H1 (cell line): ENCODE measurements around the gene PHLDA3. TPM values are rescaled to one million over a fixed set of nuclear protein-coding genes. Genes with fewer than 3 reads are reported as not detected.
A peak's percentile ranks its signal among the peaks of the same experiment; 100 is the strongest.

ENCODE experiments used
- CTCF ChIA-PET: fragments of 300-600 bp; sonication (Branson Sonifier 250); formaldehyde crosslinking; loops from one replicate; lab custom pipeline; 2021; ENCODE audit not compliant: partially characterized antibody; lab: Charles Lee
- POLR2A ChIA-PET: fragments of 300-600 bp; sonication (Branson Sonifier 250); formaldehyde crosslinking; loops from one replicate; lab custom pipeline; 2021; ENCODE audit warnings: inconsistent platforms; ENCODE audit not compliant: partially characterized antibody; lab: Charles Lee
- DNase-seq, 2 experiments: peaks; one replicate each; pipeline versions ENCODE4 v3.0.0 to v3.0.0-alpha.2; 2010 to 2022; ENCODE audit warnings: low spot score in 2 of 2, low read depth in 1 of 2, mixed read lengths in 1 of 2
- FAIRE-seq: peaks from 2 replicates; lab custom pipeline; 2011; peaks lifted over from hg19 to GRCh38; lab: Jason Lieb, UNC
- H2AFZ ChIP-seq: 2 replicates; pipeline ENCODE4 v1.8.1; 2012; ENCODE audit warnings: low read length, inconsistent platforms
- H2AK5ac ChIP-seq: 2 replicates; pipeline ENCODE4 v1.6.1; 2013; ENCODE audit warnings: low read depth, low read length
- H2BK120ac ChIP-seq: replicated peaks from 2 replicates; pipeline ENCODE3; 2013; ENCODE audit warnings: low read depth, low read length, inconsistent platforms
- H2BK12ac ChIP-seq: 2 replicates; pipeline ENCODE4 v1.6.1; 2013; ENCODE audit warnings: low read depth, low read length
- H2BK15ac ChIP-seq: 2 replicates; pipeline ENCODE4 v1.6.1; 2013; ENCODE audit warnings: low read length
- H2BK20ac ChIP-seq: 2 replicates; pipeline ENCODE4 v1.6.1; 2013; ENCODE audit warnings: low read length
- H2BK5ac ChIP-seq: 2 replicates; pipeline ENCODE4 v1.6.1; 2013; ENCODE audit warnings: low read depth, low read length
- H3K14ac ChIP-seq: 2 replicates; pipeline ENCODE4 v1.6.1; 2013; ENCODE audit warnings: inconsistent platforms; ENCODE audit not compliant: insufficient read length
- H3K18ac ChIP-seq: 2 replicates; pipeline ENCODE4 v1.6.1; 2013; ENCODE audit warnings: low read length; ENCODE audit errors: extremely low read depth
- H3K23ac ChIP-seq: 2 replicates; pipeline ENCODE4 v1.6.1; 2013; ENCODE audit warnings: inconsistent platforms; ENCODE audit not compliant: insufficient read length
- H3K23me2 ChIP-seq: 2 replicates; pipeline ENCODE4 v1.6.1; 2013; ENCODE audit warnings: low read depth, low read length
- H3K27ac ChIP-seq: 2 replicates; pipeline ENCODE4 v1.6.1; 2011; ENCODE audit warnings: low read depth, low read length, inconsistent platforms
- H3K27me3 ChIP-seq, 4 experiments: replicated peaks in 1 of 4; 1 replicate in 1 of 4; 2 replicates in 3 of 4; pipeline versions ENCODE4 v1.6.1 to v1.8.1; 2011 to 2013; ENCODE audit warnings: low read length in 3 of 4, mild to moderate bottlenecking in 3 of 4, inconsistent platforms in 2 of 4, mixed read lengths in 2 of 4, moderate library complexity in 1 of 4; ENCODE audit not compliant: control insufficient read depth in 3 of 4, insufficient read depth in 3 of 4; ENCODE audit errors: extremely low read depth in 1 of 4
- H3K36me3 ChIP-seq, 4 experiments: 2 replicates each; pipeline versions ENCODE4 v1.6.1 to v1.8.1; 2011 to 2013; ENCODE audit warnings: mild to moderate bottlenecking in 4 of 4, low read length in 3 of 4, moderate library complexity in 2 of 4, control low read depth in 1 of 4, inconsistent platforms in 1 of 4; ENCODE audit not compliant: insufficient read depth in 4 of 4, control insufficient read depth in 2 of 4
- H3K4ac ChIP-seq: replicated peaks from 2 replicates; pipeline ENCODE3; 2013; ENCODE audit warnings: low read length, low read depth, mixed read lengths, inconsistent platforms; ENCODE audit not compliant: insufficient read length
- H3K4me1 ChIP-seq, 4 experiments: replicated peaks in 1 of 4; 1 replicate in 1 of 4; 2 replicates in 3 of 4; pipeline versions ENCODE4 v1.6.1 to v1.8.1; 2011 to 2013; ENCODE audit warnings: low read length in 3 of 4, inconsistent platforms in 2 of 4, mixed read lengths in 1 of 4; ENCODE audit not compliant: insufficient read depth in 4 of 4, control insufficient read depth in 3 of 4
- H3K4me2 ChIP-seq, 2 experiments: 2 replicates each; pipeline versions ENCODE4 v1.6.1 to v1.8.1; 2011 to 2013; ENCODE audit warnings: low read depth in 2 of 2, low read length in 2 of 2, control low read depth in 1 of 2, inconsistent platforms in 1 of 2, mild to moderate bottlenecking in 1 of 2; ENCODE audit not compliant: insufficient read depth in 1 of 2
- H3K4me3 ChIP-seq, 4 experiments: fragments of 200-600, 300-600 bp in 1 of 4; sonication (generic), shearing (Covaris generic), sonication (Bioruptor Twin) in 1 of 4; 2 replicates each; pipeline versions ENCODE4 v1.5.1 to v1.8.1; 2011 to 2016; ENCODE audit warnings: low read length in 4 of 4, low read depth in 3 of 4, control low read depth in 2 of 4, inconsistent platforms in 2 of 4, mild to moderate bottlenecking in 2 of 4, mixed read lengths in 1 of 4, moderate library complexity in 1 of 4; ENCODE audit not compliant: insufficient read depth in 2 of 4; ENCODE audit errors: extremely low read depth in 1 of 4
- H3K56ac ChIP-seq: replicated peaks from 2 replicates; pipeline ENCODE3; 2013; ENCODE audit warnings: low read depth, mild to moderate bottlenecking, mixed read lengths, low read length, inconsistent platforms; ENCODE audit not compliant: insufficient read length
- H3K79me1 ChIP-seq: 2 replicates; pipeline ENCODE4 v1.6.1; 2013; ENCODE audit warnings: low read depth, low read length, control low read depth
- H3K79me2 ChIP-seq, 2 experiments: 2 replicates each; pipeline versions ENCODE4 v1.6.1 to v1.8.1; 2012 to 2013; ENCODE audit warnings: low read length in 2 of 2, mild to moderate bottlenecking in 2 of 2, inconsistent platforms in 1 of 2; ENCODE audit not compliant: insufficient read depth in 2 of 2, control insufficient read depth in 1 of 2
- H3K9ac ChIP-seq, 4 experiments: replicated peaks in 1 of 4; 1 replicate in 1 of 4; 2 replicates in 3 of 4; pipeline versions ENCODE4 v1.6.1 to v1.8.1; 2011 to 2013; ENCODE audit warnings: low read depth in 3 of 4, low read length in 3 of 4, control low read depth in 2 of 4, mild to moderate bottlenecking in 2 of 4, moderate library complexity in 2 of 4, inconsistent platforms in 1 of 4; ENCODE audit errors: extremely low read depth in 1 of 4
- H3K9me3 ChIP-seq, 2 experiments: 2 replicates each; pipeline versions ENCODE4 v1.6.1 to v1.8.1; 2012 to 2013; ENCODE audit warnings: mild to moderate bottlenecking in 2 of 2, moderate library complexity in 2 of 2, control low read depth in 1 of 2, inconsistent platforms in 1 of 2, low read depth in 1 of 2, low read length in 1 of 2, mixed read lengths in 1 of 2; ENCODE audit not compliant: insufficient read depth in 2 of 2
- H4K20me1 ChIP-seq, 2 experiments: replicated peaks in 1 of 2; 2 replicates each; pipeline versions ENCODE3 to v1.8.1; 2011 to 2013; ENCODE audit warnings: inconsistent platforms in 2 of 2, low read length in 2 of 2, mild to moderate bottlenecking in 1 of 2; ENCODE audit not compliant: insufficient read depth in 2 of 2, control insufficient read depth in 1 of 2
- H4K5ac ChIP-seq: 2 replicates; pipeline ENCODE4 v1.6.1; 2013; ENCODE audit warnings: low read length, low read depth, mixed read lengths, inconsistent platforms; ENCODE audit not compliant: insufficient read length
- H4K8ac ChIP-seq: 2 replicates; pipeline ENCODE4 v1.8.0; 2013; ENCODE audit warnings: mild to moderate bottlenecking, moderate library complexity, low read length, inconsistent platforms; ENCODE audit not compliant: insufficient read depth; ENCODE audit errors: extremely low read depth
- H4K91ac ChIP-seq: replicated peaks from 2 replicates; pipeline ENCODE3; 2013; ENCODE audit warnings: low read length, mixed read lengths, inconsistent platforms; ENCODE audit not compliant: insufficient read length
- CHD1 ChIP-seq: IDR thresholded peaks from 2 replicates; pipeline ENCODE4 v1.6.1; 2012; ENCODE audit warnings: low read depth, low read length, improper control_type of control experiment
- HDAC2 ChIP-seq, 2 experiments: fragments of 300-600 bp in 1 of 2; sonication (generic) in 1 of 2; IDR thresholded peaks; 2 replicates each; pipeline ENCODE4 v1.6.1; 2011 to 2012; ENCODE audit warnings: low read depth in 2 of 2, low read length in 2 of 2, mild to moderate bottlenecking in 2 of 2, moderate library complexity in 2 of 2, borderline replicate concordance in 1 of 2, inconsistent platforms in 1 of 2
- KDM1A ChIP-seq: fragments of 200-600, 300-600 bp; sonication (generic); IDR thresholded peaks from 2 replicates; pipeline ENCODE4 v1.7.1; 2016; ENCODE audit warnings: mild to moderate bottlenecking, low read length, borderline replicate concordance
- KDM5A ChIP-seq: fragments of 200-600 bp; IDR thresholded peaks from 2 replicates; pipeline ENCODE4 v1.7.1; 2012; ENCODE audit warnings: mild to moderate bottlenecking, low read length, inconsistent platforms, mixed read lengths
- MAFK ChIP-seq: IDR thresholded peaks from 2 replicates; pipeline ENCODE4 v1.6.1; 2012; ENCODE audit warnings: low read depth, mild to moderate bottlenecking, improper control_type of control experiment, low read length
- RAD21 ChIP-seq, 2 experiments: IDR thresholded peaks in 1 of 2; conservative IDR thresholded peaks in 1 of 2; 2 replicates each; pipeline ENCODE4 v1.6.1; 2011; ENCODE audit warnings: low read depth in 2 of 2, low read length in 2 of 2, improper control_type of control experiment in 1 of 2, inconsistent platforms in 1 of 2, mild to moderate bottlenecking in 1 of 2, moderate library complexity in 1 of 2
- RFX5 ChIP-seq: IDR thresholded peaks from 2 replicates; pipeline ENCODE4 v1.6.1; 2011; ENCODE audit warnings: low read depth, low read length, improper control_type of control experiment, borderline replicate concordance
- SIX5 ChIP-seq: IDR thresholded peaks from 2 replicates; pipeline ENCODE4 v1.6.1; 2011; ENCODE audit warnings: mild to moderate bottlenecking, low read depth, low read length
- WGBS, 2 experiments: shearing (Covaris generic) in 1 of 2; methylation state at CpG; one replicate each; pipeline versions ENCODE4 v1.1.6 to v1.1.7; 2013 to 2015; ENCODE audit warnings: low lambda C conversion rate in 2 of 2, mixed read lengths in 2 of 2, inconsistent platforms in 1 of 2, low coverage in 1 of 2, missing lambda C conversion rate in 1 of 2; ENCODE audit not compliant: insufficient replicate concordance in 2 of 2, insufficient coverage in 1 of 2, insufficient read length in 1 of 2; ENCODE audit errors: extremely low coverage in 1 of 2, missing lambda C conversion rate in 1 of 2; 5-methylcytosine and 5-hydroxymethylcytosine counted together
- polyA plus RNA-seq, 7 experiments: library from polyadenylated mRNA; depleted of rRNA in 3 of 7; stranded (reverse) in 5 of 7; unstranded in 2 of 7; fragments of >200 nt in 5 of 7; fragments of 200-250 nt in 2 of 7; gene quantifications; 1 replicate in 5 of 7; 2 replicates in 1 of 7; 4 replicates in 1 of 7; pipeline versions ENCODE4 v1.2.1 to v1.2.3, GENCODE V29; 2011 to 2013; ENCODE audit warnings: missing spikeins in 2 of 7, mixed read lengths in 2 of 7
- total RNA-seq: library from RNA; stranded (reverse); fragmentation: NEBNext Ultra II Directional; extraction: Animal tissue kit (Norgen Biotek cat#: 25700); gene quantifications from 2 replicates; pipeline ENCODE4 v1.2.1, GENCODE V29; 2021
- TF ChIP-seq, protein P1 (sequence below): IDR thresholded peaks from 2 replicates; pipeline ENCODE4 v1.6.1; 2012; ENCODE audit warnings: inconsistent platforms

The PHLDA3 gene
- total and polyA plus RNA-seq, 2 of the 8 experiments (the other 6 are each of a cell fraction or from before 2014, with no cell fraction given), result 25.5 to 27.5 TPM

- Histone ChIP-seq H3K4me3 (no peak overlapping the region), H3K27ac (no peak overlapping the region), H3K14ac (no peak overlapping the region), H2AK5ac (no peak overlapping the region), H4K8ac (no peak overlapping the region), H3K4me2 (no peak overlapping the region), H3K79me2 (no peaks in the 10 kb centered on the region), H3K18ac (no peak overlapping the region), H3K23ac (no peak overlapping the region), H2BK12ac (no peak overlapping the region), H2BK15ac (no peak overlapping the region; the same call in 1 of the 2 replicates), H3K79me1 (no peaks in the 10 kb centered on the region), H3K56ac (no peak overlapping the region), H3K4ac (no peak overlapping the region), H2BK5ac (no peak overlapping the region), H3K4me1 (no peaks in the 10 kb centered on the region), H4K91ac (no peak overlapping the region), H2BK120ac (no peak overlapping the region), H2BK20ac (no peak overlapping the region), H3K9ac (no peak overlapping the region), H3K27me3 (no peaks in the 10 kb centered on the region), H3K36me3 (no peaks in the 10 kb centered on the region), H2AFZ (0 out of 2 replicates have a peak overlapping the region, but pooled peaks have one; percentile 12), H4K20me1 (no peaks in the 10 kb centered on the region), H3K23me2 (no peaks in the 10 kb centered on the region), H3K9me3 (no peaks in the 10 kb centered on the region), H4K5ac (no peak overlapping the region)
- 94% methylated on average over 4 of the region's 4 CpGs; no CpG with 5 or more reads in 1 of the 2 experiments for WGBS, 2 experiments
- FAIRE-seq (no peak), DNase-seq (no peak)
- CTCF ChIA-PET, result interaction anchor here (1.0 to 3.8 kb wide), 7 partner anchors 8 to 176 kb away, joined by 3 to 24 read pairs (median 4); no protein-coding TSS in a partner anchor
- POLR2A ChIA-PET, result no interaction called here
- TF ChIP-seq MAFK (no peak), CHD1 (no peak), RFX5 (no peak), RAD21 (IDR thresholded peaks at IDR 0.05 in 1 of 2, conservative IDR thresholded peaks at IDR 0.05 in 1 of 2; ENCODE audit: low read depth in 2 of 2, low read length in 2 of 2) (no peak), HDAC2 (IDR thresholded peaks at IDR 0.05; ENCODE audit: borderline replicate concordance in 1 of 2, low read depth in 2 of 2, low read length in 2 of 2) (no peak), SIX5 (no peak), KDM5A (no peak), KDM1A (no peak)
- TF ChIP-seq, protein P1, sequence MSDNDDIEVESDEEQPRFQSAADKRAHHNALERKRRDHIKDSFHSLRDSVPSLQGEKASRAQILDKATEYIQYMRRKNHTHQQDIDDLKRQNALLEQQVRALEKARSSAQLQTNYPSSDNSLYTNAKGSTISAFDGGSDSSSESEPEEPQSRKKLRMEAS, result no peak
Observed at GRCh38 chr1:201430776-201431175, 38.2 kb downstream of the PHLDA3 start.
